HG02571 (cell line): ENCODE data around the gene LPAR2.
"Not testable (repeated sequence)": the region's sequence is repeated elsewhere in the genome, so short reads cannot be mapped to it uniquely, and the experiment has no call there.

Experiments
- ATAC-seq: cut with Tn5 transposase; IDR thresholded peaks from one replicate; pipeline ENCODE4 v1.9.1; 2021; ENCODE audit warnings: mild to moderate bottlenecking, moderate library complexity; ENCODE audit not compliant: unreplicated experiment

Gene LPAR2

GRCh38 chr19:19633711-19634515 lies 5.9 kb upstream of the LPAR2 start:
- ATAC-seq, result no peak

DNA sequence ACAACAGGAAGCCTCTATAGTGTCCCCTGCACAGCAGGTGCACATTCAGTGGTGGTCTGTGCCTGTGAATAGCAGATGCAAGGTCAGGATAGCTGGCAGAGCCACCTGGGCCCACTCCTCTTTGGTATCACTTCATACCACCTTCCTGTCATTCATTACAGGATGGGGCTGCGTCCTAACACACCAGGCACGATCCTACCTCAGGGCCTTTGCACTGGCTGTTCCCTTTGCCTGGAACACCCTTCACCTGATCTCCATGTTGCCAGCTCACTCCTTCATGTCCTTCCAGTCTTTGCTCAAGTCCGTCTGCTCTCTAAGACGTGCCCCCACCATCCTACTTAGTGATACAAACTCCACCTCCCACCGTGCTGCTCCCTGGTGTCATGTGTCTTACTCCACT lies 4.6 kb upstream of the LPAR2 start:
- ATAC-seq, result no peak

DNA sequence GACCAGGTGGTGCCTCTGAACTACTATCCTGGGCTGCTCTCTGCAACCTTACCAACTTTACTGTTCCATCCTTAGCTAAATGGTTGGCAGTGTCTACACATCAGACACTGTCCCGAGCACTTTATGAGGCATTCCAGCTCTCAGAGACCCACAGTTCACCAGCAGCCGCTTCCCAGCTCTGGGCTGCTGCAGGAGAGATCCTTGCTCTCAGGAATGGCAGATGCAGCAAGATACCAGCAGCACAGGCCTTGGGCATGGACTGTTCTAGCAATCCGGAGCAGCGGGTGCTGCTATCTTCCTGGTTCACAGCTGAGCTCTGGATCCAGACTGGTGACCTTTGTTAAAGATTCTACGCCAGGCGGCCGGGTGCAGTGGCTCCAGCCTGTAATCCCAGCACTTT lies 3.3 kb upstream of the LPAR2 start:
- no peak for ATAC-seq

DNA sequence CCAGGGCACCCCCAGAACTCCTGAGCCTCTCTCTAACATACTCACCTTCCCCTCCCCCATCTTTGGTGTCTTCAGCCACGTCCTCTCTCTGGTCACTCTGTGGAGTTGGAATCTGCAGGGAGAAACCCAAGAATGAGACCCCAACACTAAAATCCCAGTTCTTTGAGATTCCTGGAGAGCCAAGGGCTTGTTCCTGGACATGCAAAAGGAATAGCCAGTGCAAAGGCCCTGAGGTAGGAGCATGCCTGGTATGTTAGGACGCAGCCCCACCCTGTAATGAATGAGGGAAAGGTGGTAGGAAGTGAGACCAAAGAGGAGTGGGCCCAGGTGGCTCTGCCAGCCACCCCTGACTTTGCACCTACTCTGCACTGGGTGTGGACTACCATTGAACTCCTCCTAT lies 2.4 kb upstream of the LPAR2 start:
- no peak for ATAC-seq

DNA sequence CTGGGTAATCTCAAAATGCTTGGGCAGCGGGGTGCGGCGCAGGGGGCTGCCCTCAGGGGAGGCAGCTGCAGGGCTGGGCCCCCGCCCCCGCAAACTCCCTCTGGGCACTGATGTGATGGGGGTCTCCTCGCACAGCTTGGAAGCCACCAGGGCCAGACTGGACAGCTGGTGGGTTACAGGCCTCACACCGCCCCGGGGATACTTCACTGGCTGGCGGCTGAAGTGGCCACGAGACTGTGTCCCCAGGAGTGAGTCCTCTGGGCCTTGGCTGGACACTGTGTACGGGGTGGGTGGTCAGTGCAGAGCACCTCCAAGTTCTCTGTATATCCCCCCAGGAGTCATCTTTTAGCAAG lies 2.0 kb upstream of the LPAR2 start:
- no peak for ATAC-seq

GRCh38 chr19:19628501-19629134 lies 598 bp upstream of the LPAR2 start:
- ATAC-seq, result no peak

GRCh38 chr19:19626516-19627472 lies 1.2 kb downstream of the LPAR2 start:
- ATAC-seq, result no peak

DNA sequence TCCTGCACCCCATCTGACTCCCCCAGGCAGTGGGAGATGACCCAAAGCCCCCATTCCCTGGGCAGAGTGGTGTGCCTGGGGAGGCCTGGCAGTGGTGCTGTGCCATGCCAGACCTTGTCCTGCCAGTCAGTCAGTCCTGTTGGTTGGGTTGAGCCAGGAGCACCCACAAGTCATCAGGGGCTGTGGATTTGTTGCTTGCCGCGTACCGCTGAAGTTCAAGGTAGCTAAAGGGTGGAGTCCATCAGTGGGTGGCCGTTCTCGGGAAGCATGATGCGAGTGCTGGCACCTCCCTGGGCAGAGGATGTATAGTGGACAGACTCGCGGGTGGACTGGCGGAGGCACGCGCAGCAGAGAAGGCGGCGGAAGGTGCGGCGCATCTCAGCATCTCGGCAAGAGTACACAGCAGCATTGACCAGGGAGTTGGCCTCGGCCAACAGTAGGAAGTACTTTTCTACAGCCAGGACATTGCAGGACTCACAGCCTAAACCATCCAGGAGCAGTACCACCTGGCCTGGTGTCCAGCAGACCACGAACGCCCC lies 3.9 kb downstream of the LPAR2 start:
- no peak for ATAC-seq

GRCh38 chr19:19623383-19623782 lies 4.6 kb downstream of the LPAR2 start:
- no peak for ATAC-seq

DNA sequence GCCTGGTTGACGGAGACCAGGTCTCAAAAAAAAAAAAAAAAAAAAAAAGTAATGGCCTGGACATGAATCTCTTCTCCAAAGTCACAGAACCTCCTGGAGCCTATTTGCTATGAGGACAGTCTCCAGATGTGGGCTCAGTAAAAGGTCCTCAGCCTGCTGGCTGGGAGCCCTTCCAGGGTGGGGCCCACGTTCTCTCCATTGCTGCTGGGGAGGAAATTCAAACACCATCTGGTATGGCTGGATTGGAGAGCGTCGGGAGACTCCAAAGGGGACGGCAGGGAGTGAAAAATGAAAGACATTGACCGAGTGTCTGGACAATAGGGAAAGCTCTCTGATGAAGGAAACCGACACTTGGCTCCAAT lies 8.2 kb downstream of the LPAR2 start:
- ATAC-seq, result no peak

DNA sequence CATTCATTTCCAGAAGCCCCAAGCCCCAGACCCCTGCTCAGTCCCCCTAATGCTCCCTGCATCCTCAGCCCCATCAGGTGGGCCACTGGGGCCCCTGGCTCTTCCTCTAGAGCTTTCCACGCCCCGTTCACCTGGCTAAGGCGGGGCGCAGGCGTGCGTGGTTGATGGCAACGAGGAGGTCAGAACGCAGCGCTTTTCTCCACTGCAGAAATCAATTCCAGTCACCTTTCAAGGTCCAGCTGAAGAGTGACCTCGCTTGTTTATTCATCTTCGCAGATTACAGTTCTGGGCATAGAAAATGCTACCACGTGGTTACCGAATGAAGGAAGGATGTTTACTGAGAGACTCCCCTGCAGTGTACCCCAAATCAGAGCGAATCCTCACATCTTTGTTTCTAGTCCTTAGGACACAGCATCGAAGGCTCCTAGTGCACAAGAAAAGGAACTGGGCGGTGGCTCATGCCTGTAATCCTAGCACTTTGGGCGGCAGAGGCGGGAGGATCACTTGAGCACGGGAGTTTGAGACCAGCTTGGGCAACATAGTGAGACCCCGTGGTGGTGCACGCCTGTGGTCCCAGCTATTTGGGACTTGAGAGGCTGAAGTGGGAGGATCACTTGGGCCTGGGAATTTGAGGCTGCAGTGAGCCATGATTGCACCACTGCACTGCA lies 8.7 kb downstream of the LPAR2 start:
- ATAC-seq, result no peak

DNA sequence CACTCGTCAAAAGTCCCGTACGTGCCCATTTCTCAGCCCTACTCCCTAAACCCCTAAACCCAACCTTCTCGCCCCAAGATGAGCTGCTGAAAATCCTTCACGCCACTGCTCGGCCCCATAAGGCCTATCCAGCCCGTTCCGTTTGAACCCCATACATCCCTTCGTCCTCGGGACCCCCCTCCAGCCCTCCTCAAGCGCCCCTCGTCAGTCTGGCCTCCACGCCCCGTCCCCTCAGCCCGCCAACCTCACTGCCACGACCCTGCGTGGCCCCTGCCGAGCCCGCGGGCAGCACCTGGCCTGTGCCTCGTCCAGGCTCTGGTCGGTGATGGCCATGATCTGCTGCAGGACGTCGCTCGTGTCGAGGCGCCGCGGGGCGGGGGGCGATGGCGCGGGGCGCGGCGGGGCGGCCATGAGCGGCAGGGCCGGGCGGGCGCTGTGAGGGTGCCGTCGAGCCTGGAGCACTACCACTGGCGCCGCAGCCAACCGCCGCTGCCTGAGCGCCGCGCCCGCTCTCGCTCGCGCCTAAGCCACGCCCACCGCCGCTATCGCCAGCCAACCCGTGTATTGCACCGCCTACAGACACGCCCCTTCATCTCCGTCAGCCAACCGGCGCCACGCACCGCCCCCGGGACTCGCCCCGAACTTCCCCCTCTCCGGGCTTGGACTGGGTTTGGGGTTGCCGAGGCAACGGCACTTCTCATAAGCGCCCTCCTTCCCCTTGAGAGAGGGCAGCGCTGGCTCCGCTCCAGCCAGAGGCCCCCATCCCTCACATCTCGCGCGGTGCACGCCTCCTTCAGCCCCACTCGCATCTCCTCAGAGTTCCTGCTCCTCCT lies 9.6 kb downstream of the LPAR2 start, which contains the start of gene PBX4:
Gene PBX4, minus strand, starts transcription at position 469 of the 833 bp plus-strand sequence. Its CDS starts 58 bp downstream, at position 411.
- peak; percentile 92 for ATAC-seq

DNA sequence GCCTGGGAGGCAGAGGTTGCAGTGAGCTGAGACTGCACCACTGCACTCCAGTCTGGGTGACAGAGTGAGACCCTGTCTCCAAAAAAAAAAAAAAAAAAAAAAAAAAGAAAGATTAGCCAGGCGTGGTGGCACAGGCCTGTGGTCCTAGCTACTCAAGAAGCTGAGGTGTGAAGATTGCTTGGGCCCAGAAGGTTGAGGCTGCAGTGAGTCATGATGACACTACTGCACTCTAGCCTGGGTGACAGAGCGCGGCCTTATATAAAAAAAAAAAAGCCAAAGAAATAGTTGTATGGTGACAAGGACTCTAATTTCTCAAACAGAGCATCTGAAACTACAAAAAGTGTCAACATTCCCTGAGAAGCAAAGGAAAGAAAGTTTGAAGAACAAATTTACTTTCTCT lies 12.9 kb downstream of the LPAR2 start:
- no peak for ATAC-seq

DNA sequence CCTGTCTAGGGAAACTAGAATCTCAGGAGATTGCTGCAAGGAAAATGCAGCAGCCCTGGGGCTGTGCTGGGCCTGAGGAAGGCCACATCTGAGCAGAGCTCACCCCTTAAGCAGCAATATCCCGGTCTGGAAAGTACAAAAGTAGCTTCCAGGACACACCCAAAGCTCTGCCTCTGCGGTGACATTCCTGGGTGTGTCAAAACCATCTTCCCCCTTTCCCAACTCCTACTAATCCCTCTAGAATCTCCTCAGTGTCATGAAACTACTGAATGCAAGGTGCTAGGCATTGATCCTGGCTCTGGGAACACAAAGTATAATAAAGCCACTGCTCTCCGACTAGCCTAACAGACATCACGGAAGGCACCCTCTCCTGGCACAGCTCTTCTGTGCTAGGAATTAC lies 14.5 kb downstream of the LPAR2 start:
- ATAC-seq, result no peak

GRCh38 chr19:19610376-19611202 lies 17.4 kb downstream of the LPAR2 start:
- ATAC-seq, result no peak

- not testable (repeated sequence) for ATAC-seq
Observed at GRCh38 chr19:19606686-19607085, 21.3 kb downstream of the LPAR2 start.

GRCh38 chr19:19606021-19606420 lies 22.0 kb downstream of the LPAR2 start:
- no peak for ATAC-seq

DNA sequence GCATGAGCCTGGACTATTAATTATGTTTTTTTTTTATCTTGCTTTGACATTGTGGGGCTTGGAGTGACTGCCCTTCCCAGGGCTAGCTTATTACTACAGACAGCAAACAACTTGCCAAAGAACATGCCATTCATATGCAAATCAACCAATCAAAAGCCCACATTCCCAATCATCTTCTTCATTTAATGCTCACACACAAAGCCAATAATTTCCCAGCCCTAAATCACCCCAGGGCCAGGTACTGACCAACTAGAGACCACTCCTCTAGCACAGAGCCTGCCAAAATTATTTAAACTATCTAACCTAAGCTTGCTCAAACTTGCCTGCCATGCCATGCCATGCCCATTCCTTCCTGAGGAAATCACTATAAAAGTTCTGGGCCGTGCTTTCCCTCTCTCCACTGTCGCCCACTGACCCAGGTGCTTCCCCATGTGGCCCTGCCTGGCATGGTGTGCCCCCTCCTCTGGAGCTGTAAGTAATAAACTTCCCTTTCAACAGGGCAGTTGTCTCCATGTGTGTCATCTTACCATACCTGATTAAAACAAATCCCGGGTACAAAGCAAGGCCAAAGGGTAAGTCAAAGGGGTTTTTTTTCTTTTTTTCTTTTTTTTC lies 25.2 kb downstream of the LPAR2 start:
- ATAC-seq, result no peak
